ENCODE results near the gene LRRC43. TPM values are rescaled to one million over a fixed set of nuclear protein-coding genes. Genes with fewer than 3 reads are reported as not detected.

Gene LRRC43
- total RNA-seq, 2 experiments from 2014 or later, result not detected

DNA sequence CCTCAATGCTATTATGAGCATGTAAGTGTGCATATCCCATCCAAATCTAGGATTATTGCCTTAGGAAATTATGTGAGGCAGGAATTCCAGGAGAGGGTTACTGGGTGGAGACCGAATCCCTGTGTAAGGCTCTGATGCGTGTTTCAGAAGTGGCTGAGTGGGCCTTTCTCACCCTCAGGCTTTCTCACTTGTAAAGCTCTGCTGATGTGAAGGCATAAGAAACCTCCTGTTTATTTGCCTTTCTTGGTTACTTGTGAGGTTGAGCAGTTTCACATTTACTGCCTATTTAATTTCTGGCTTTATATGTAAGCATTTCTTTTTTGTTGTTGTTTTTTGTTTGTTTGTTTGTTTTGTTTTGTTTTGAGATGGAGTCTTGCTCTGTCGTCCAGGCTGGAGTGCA is 19.9 kb upstream of the LRRC43 start:
- ChIA-PET CTCF (ENCODE audit: unreplicated experiment) (no interaction called here), POLR2A (no interaction called here)
- no peak for TF ChIP-seq EZH2phosphoT487 (IDR thresholded peaks at IDR 0.05; ENCODE audit: borderline replicate concordance, low read depth, low read length)
- TF ChIP-seq, protein P1, sequence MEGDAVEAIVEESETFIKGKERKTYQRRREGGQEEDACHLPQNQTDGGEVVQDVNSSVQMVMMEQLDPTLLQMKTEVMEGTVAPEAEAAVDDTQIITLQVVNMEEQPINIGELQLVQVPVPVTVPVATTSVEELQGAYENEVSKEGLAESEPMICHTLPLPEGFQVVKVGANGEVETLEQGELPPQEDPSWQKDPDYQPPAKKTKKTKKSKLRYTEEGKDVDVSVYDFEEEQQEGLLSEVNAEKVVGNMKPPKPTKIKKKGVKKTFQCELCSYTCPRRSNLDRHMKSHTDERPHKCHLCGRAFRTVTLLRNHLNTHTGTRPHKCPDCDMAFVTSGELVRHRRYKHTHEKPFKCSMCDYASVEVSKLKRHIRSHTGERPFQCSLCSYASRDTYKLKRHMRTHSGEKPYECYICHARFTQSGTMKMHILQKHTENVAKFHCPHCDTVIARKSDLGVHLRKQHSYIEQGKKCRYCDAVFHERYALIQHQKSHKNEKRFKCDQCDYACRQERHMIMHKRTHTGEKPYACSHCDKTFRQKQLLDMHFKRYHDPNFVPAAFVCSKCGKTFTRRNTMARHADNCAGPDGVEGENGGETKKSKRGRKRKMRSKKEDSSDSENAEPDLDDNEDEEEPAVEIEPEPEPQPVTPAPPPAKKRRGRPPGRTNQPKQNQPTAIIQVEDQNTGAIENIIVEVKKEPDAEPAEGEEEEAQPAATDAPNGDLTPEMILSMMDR (conservative IDR thresholded peaks at IDR 0.05; ENCODE audit: low read length), result no peak
- H3K27ac ChIP-seq (ENCODE audit: low read depth, low read length, poor library complexity, severe bottlenecking), result no peak overlapping the region
- H3K4me3 ChIP-seq (ENCODE audit: low read depth, low read length, poor library complexity, severe bottlenecking), result no peak overlapping the region
- no peak for DNase-seq (ENCODE audit: low spot score)
- H3K9me2 ChIP-seq (ENCODE audit: insufficient read depth, low read length), result no peaks in the 10 kb centered on the region
- H3K36me3 ChIP-seq (ENCODE audit: insufficient read depth, low read length), result no peaks in the 10 kb centered on the region
- no peaks in the 10 kb centered on the region for H3K79me2 ChIP-seq (ENCODE audit: insufficient read depth, low read depth, low read length)
- no peaks in the 10 kb centered on the region for H4K20me1 ChIP-seq (ENCODE audit: insufficient read depth, low read length)
- no peak overlapping the region for H2AFZ ChIP-seq (ENCODE audit: low read length)
- no TSS peak for BruUV-seq (replicated peaks)
- no peak overlapping the region for H3K4me2 ChIP-seq (ENCODE audit: low read length)
- H3K9me3 ChIP-seq (ENCODE audit: low read length), result no peaks in the 10 kb centered on the region
- intact Hi-C loops (cut with micrococcal nuclease; ENCODE audit: unreplicated experiment), result no loop called here
- H3K4me1 ChIP-seq (ENCODE audit: insufficient read depth, low read length, poor library complexity, severe bottlenecking), result no peaks in the 10 kb centered on the region

GRCh38 chr12:122166422-122167349 is 16.2 kb upstream of the LRRC43 start:
- no peaks in the 10 kb centered on the region for H3K79me2 ChIP-seq (ENCODE audit: insufficient read depth, low read depth, low read length)
- no peak overlapping the region for H3K4me2 ChIP-seq (ENCODE audit: low read length)
- ChIA-PET CTCF (ENCODE audit: unreplicated experiment) (interaction anchor here (0.5 kb wide), 1 partner anchor 37 kb away, joined by 3 read pairs; no protein-coding TSS in a partner anchor), POLR2A (interaction anchor here (0.7 kb wide), 2 partner anchors 12 to 72 kb away, joined by 3 to 6 read pairs; no protein-coding TSS in a partner anchor)
- H3K9me3 ChIP-seq (ENCODE audit: low read length), result no peaks in the 10 kb centered on the region
- H3K27ac ChIP-seq (ENCODE audit: low read depth, low read length, poor library complexity, severe bottlenecking), result no peak overlapping the region
- TF ChIP-seq EZH2phosphoT487 (IDR thresholded peaks at IDR 0.05; ENCODE audit: borderline replicate concordance, low read depth, low read length), result no peak
- TF ChIP-seq, protein P1 (conservative IDR thresholded peaks at IDR 0.05; ENCODE audit: low read length), result no peak
- intact Hi-C loops (cut with micrococcal nuclease; ENCODE audit: unreplicated experiment), result no loop called here
- H3K9me2 ChIP-seq (ENCODE audit: insufficient read depth, low read length), result no peaks in the 10 kb centered on the region
- BruUV-seq (replicated peaks), result no TSS peak
- no peaks in the 10 kb centered on the region for H4K20me1 ChIP-seq (ENCODE audit: insufficient read depth, low read length)
- no peak overlapping the region for H3K4me3 ChIP-seq (ENCODE audit: low read depth, low read length, poor library complexity, severe bottlenecking)
- H2AFZ ChIP-seq (ENCODE audit: low read length), result no peak overlapping the region
- H3K36me3 ChIP-seq (ENCODE audit: insufficient read depth, low read length), result no peaks in the 10 kb centered on the region
- no peak for DNase-seq (ENCODE audit: low spot score)
- no peaks in the 10 kb centered on the region for H3K4me1 ChIP-seq (ENCODE audit: insufficient read depth, low read length, poor library complexity, severe bottlenecking)

GRCh38 chr12:122167356-122167925 is 15.5 kb upstream of the LRRC43 start:
- Histone ChIP-seq H3K4me1 (ENCODE audit: insufficient read depth, low read length, poor library complexity, severe bottlenecking) (no peaks in the 10 kb centered on the region), H3K9me2 (ENCODE audit: insufficient read depth, low read length) (no peaks in the 10 kb centered on the region), H3K9me3 (ENCODE audit: low read length) (no peaks in the 10 kb centered on the region), H3K4me3 (ENCODE audit: low read depth, low read length, poor library complexity, severe bottlenecking) (no peak overlapping the region), H3K27ac (ENCODE audit: low read depth, low read length, poor library complexity, severe bottlenecking) (no peak overlapping the region), H4K20me1 (ENCODE audit: insufficient read depth, low read length) (no peaks in the 10 kb centered on the region), H2AFZ (ENCODE audit: low read length) (no peak overlapping the region), H3K36me3 (ENCODE audit: insufficient read depth, low read length) (no peaks in the 10 kb centered on the region), H3K4me2 (ENCODE audit: low read length) (no peak overlapping the region), H3K79me2 (ENCODE audit: insufficient read depth, low read depth, low read length) (no peaks in the 10 kb centered on the region)
- no peak for DNase-seq (ENCODE audit: low spot score)
- POLR2A ChIA-PET, result no interaction called here
- no TSS peak for BruUV-seq (replicated peaks)
- TF ChIP-seq, protein P1 (conservative IDR thresholded peaks at IDR 0.05; ENCODE audit: low read length), result no peak
- TF ChIP-seq EZH2phosphoT487 (IDR thresholded peaks at IDR 0.05; ENCODE audit: borderline replicate concordance, low read depth, low read length), result no peak
- CTCF ChIA-PET (ENCODE audit: unreplicated experiment), result no interaction called here
- intact Hi-C loops (cut with micrococcal nuclease; ENCODE audit: unreplicated experiment), result no loop called here

Data from OCI-LY7 (cell line).